Endothelial cell (in vitro differentiated cells): Measurements from ENCODE around the gene CA7. TPM values are rescaled to one million over a fixed set of nuclear protein-coding genes. Genes with fewer than 3 reads are reported as not detected.

Source experiments
- DNase-seq: peaks from one replicate; pipeline ENCODE4 v3.0.0; 2021; ENCODE audit warnings: low spot score
- H3K27ac Mint-ChIP-seq: one replicate; pipeline ENCODE4 v1.8.0; 2021; ENCODE audit warnings: mixed read lengths, inconsistent platforms; ENCODE audit not compliant: unreplicated experiment
- H3K27me3 Mint-ChIP-seq: one replicate; pipeline ENCODE4 v1.8.0; 2021; ENCODE audit warnings: mild to moderate bottlenecking, moderate library complexity, mixed read lengths, inconsistent platforms; ENCODE audit not compliant: unreplicated experiment
- H3K36me3 Mint-ChIP-seq: one replicate; pipeline ENCODE4 v1.8.0; 2021; ENCODE audit warnings: mild to moderate bottlenecking, low read depth, mixed read lengths, inconsistent platforms; ENCODE audit not compliant: unreplicated experiment
- H3K4me1 Mint-ChIP-seq: one replicate; pipeline ENCODE4 v1.8.0; 2021; ENCODE audit warnings: mild to moderate bottlenecking, mixed read lengths, inconsistent platforms; ENCODE audit not compliant: unreplicated experiment
- H3K4me3 Mint-ChIP-seq: one replicate; pipeline ENCODE4 v1.8.0; 2021; ENCODE audit warnings: mild to moderate bottlenecking, mixed read lengths, inconsistent platforms; ENCODE audit not compliant: unreplicated experiment
- H3K9me3 Mint-ChIP-seq: one replicate; pipeline ENCODE4 v1.8.0; 2021; ENCODE audit warnings: mixed read lengths, inconsistent platforms; ENCODE audit not compliant: unreplicated experiment
- total RNA-seq: library from RNA; stranded (reverse); fragmentation: NEBNext Ultra II Directional; extraction: Animal tissue kit (Norgen Biotek cat#: 25700); gene quantifications from one replicate; pipeline ENCODE4 v1.2.1, GENCODE V29; 2021; ENCODE audit not compliant: unreplicated experiment
- TF ChIP-seq, protein P1 (sequence below): fragments of 200-600 bp; sonication (generic); IDR thresholded peaks from one replicate; pipeline ENCODE4 v1.5.0; 2021; ENCODE audit warnings: antibody characterized with exemption; ENCODE audit not compliant: unreplicated experiment

The CA7 gene
- total RNA-seq, 1 donor from 2014 or later: not detected

DNA sequence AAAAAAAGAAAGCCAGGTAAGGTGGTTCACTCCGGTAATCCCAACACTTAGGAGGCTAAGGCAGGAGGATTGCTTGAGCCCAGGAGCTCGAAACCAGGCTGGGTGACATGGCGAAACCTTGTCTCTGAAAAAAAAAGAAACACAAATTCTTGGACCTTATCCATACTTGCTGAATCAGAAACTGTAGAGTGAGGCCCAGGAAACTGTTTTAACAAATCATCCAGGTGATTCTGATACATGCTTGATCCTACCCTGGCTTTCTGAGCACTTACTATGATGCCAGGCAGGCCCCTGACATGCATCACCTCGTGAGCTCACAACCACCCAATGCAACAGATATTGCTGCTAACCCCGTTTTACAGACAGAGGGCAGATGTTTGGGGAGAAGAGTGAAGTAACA is 9.5 kb upstream of the CA7 start:
- no peaks in the 10 kb centered on the region for H3K36me3 Mint-ChIP-seq
- no peak for DNase-seq
- no peak overlapping the region for H3K4me3 Mint-ChIP-seq
- H3K27me3 Mint-ChIP-seq: peaks cover 7% of the 10 kb centered on the region
- H3K27ac Mint-ChIP-seq: no peak overlapping the region
- peaks cover 6% of the 10 kb centered on the region for H3K4me1 Mint-ChIP-seq
- H3K9me3 Mint-ChIP-seq: no peaks in the 10 kb centered on the region
- TF ChIP-seq, protein P1, sequence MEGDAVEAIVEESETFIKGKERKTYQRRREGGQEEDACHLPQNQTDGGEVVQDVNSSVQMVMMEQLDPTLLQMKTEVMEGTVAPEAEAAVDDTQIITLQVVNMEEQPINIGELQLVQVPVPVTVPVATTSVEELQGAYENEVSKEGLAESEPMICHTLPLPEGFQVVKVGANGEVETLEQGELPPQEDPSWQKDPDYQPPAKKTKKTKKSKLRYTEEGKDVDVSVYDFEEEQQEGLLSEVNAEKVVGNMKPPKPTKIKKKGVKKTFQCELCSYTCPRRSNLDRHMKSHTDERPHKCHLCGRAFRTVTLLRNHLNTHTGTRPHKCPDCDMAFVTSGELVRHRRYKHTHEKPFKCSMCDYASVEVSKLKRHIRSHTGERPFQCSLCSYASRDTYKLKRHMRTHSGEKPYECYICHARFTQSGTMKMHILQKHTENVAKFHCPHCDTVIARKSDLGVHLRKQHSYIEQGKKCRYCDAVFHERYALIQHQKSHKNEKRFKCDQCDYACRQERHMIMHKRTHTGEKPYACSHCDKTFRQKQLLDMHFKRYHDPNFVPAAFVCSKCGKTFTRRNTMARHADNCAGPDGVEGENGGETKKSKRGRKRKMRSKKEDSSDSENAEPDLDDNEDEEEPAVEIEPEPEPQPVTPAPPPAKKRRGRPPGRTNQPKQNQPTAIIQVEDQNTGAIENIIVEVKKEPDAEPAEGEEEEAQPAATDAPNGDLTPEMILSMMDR: no peak

DNA sequence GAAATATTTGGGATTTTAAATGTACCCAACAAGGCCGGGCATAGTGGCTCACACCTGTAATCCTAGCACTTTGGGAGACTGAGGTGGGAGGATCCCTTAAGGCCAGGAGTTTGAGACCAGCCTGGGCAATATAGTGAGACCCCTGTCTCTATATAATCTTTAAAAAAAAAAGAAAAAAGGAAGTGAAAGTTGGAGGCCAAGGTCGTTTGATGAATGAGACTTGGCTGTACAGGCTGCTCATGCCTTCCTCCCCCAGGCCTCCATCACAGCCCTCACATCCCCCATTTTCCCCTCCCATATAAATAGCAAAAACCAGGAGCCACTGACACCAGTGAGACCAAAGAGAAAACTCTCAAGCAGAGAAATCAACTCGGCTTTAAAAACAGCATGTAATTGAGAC is 3.3 kb upstream of the CA7 start:
- Mint-ChIP-seq H3K4me3 (no peak overlapping the region), H3K36me3 (no peaks in the 10 kb centered on the region), H3K27ac (no peak overlapping the region), H3K27me3 (peaks cover 26% of the 10 kb centered on the region), H3K4me1 (peaks cover 1% of the 10 kb centered on the region), H3K9me3 (no peaks in the 10 kb centered on the region)
- DNase-seq: no peak
- TF ChIP-seq, protein P1: no peak

DNA sequence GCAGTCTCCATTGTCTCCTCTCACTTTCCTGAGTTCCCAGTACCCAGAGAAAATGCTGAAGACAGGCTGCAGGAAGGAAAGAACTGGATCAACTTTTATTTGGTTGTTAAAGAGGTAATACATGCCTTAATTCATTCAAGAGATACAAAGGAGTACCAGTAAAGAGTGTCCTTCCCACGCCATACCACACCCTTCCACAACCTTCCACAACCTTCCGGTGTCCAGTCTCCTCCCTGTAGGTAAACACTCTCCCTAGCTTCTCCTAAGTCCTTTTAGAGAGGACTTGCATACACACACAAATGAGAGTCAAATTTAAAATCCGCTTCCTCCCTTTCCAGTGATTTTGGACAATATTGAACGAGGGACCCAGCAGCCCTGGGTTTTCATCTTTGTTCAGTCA is 2.8 kb upstream of the CA7 start:
- Mint-ChIP-seq H3K27me3 (peaks cover 30% of the 10 kb centered on the region), H3K9me3 (no peaks in the 10 kb centered on the region), H3K4me1 (no peaks in the 10 kb centered on the region), H3K4me3 (no peak overlapping the region), H3K36me3 (no peaks in the 10 kb centered on the region), H3K27ac (no peak overlapping the region)
- no peak for DNase-seq
- TF ChIP-seq, protein P1: no peak

DNA sequence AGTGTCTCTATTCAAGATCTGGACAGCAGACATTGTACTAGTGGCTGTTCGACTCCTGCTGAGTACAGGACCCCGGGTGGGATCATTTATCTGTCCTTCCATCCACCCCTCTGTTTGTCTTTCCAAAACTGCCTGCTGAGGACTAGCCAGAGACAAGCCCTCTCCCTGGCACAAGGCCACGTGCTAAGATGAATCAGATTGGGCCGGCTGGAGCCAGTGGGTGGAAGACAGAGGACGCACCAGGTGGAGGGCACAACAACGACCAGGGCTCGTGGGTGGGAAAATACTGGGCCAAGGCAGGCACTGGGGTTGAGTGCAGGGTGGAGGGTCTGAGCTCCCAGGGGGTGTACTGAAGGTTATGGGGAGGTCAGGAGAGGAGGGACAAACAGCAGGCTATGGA is 1.4 kb upstream of the CA7 start:
- TF ChIP-seq, protein P1: no peak
- H3K36me3 Mint-ChIP-seq: no peaks in the 10 kb centered on the region
- no peak overlapping the region for H3K27ac Mint-ChIP-seq
- no peaks in the 10 kb centered on the region for H3K9me3 Mint-ChIP-seq
- H3K4me3 Mint-ChIP-seq: no peak overlapping the region
- H3K27me3 Mint-ChIP-seq: peaks cover 30% of the 10 kb centered on the region
- no peaks in the 10 kb centered on the region for H3K4me1 Mint-ChIP-seq
- DNase-seq: no peak

DNA sequence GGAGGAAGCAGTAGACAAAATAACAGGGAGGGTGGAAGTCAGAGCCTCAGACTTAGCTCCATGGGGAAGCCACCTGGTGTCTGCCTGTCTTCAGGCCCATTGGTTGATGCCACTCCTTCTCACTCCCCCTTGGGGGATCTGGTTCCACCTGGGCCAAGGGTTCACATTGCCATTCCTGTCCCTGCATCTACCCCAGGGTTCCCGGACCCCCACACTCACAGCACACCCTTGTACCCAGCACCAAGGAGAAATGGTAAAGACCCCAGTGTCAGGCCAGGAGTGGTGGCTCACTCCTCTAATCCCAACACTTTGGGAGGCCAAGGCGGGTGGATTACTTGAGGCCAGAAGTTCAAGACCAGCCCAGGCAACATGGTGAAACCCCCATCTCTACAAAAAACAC is 1.0 kb upstream of the CA7 start:
- peaks cover 30% of the 10 kb centered on the region for H3K27me3 Mint-ChIP-seq
- H3K4me3 Mint-ChIP-seq: no peak overlapping the region
- no peak for DNase-seq
- TF ChIP-seq, protein P1: no peak
- H3K27ac Mint-ChIP-seq: no peak overlapping the region
- H3K36me3 Mint-ChIP-seq: no peaks in the 10 kb centered on the region
- H3K4me1 Mint-ChIP-seq: no peaks in the 10 kb centered on the region
- H3K9me3 Mint-ChIP-seq: no peaks in the 10 kb centered on the region
